ENCODE data around the gene ZXDB. TPM values are rescaled to one million over a fixed set of nuclear protein-coding genes. Genes with fewer than 3 reads are reported as not detected.

Gene ZXDB
- total RNA-seq, 1 donor from 2014 or later, result 16.5 TPM

Other genes starting within 250 kb of the ZXDB start
- 0.25 TPM for gene NLRP2B, start 88.2 kb downstream of the ZXDB start, total RNA-seq